HG03097 (cell line): ENCODE measurements around the gene CHD2.

Experiments
- ATAC-seq: cut with Tn5 transposase; IDR thresholded peaks from one replicate; pipeline ENCODE4 v1.9.1; 2021; ENCODE audit not compliant: unreplicated experiment, low FRiP score

CHD2 gene

GRCh38 chr15:92884436-92885223 lies 15.5 kb upstream of the CHD2 start:
- ATAC-seq: no peak

GRCh38 chr15:92885224-92886041 lies 14.7 kb upstream of the CHD2 start:
- ATAC-seq: no peak

GRCh38 chr15:92886042-92886537 lies 14.0 kb upstream of the CHD2 start:
- no peak for ATAC-seq

- no peak for ATAC-seq
Measured at GRCh38 chr15:92886815-92887214, 13.3 kb upstream of the CHD2 start.

- ATAC-seq: no peak
Measured at GRCh38 chr15:92887869-92888268, 12.3 kb upstream of the CHD2 start.

GRCh38 chr15:92889390-92890107 lies 10.6 kb upstream of the CHD2 start:
- no peak for ATAC-seq

GRCh38 chr15:92891533-92892200 lies 8.5 kb upstream of the CHD2 start:
- ATAC-seq: no peak

- no peak for ATAC-seq
Measured at GRCh38 chr15:92892201-92892555, 7.9 kb upstream of the CHD2 start.

GRCh38 chr15:92893200-92893599 lies 6.9 kb upstream of the CHD2 start:
- ATAC-seq: no peak

GRCh38 chr15:92896561-92896960 lies 3.6 kb upstream of the CHD2 start:
- no peak for ATAC-seq

- no peak for ATAC-seq
Measured at GRCh38 chr15:92897620-92898019, 2.5 kb upstream of the CHD2 start.

- no peak for ATAC-seq
Measured at GRCh38 chr15:92898988-92899582, 1.0 kb upstream of the CHD2 start.

GRCh38 chr15:92899601-92899947 lies 550 bp upstream of the CHD2 start:
- no peak for ATAC-seq

GRCh38 chr15:92900731-92901071 lies 577 bp downstream of the CHD2 start:
- no peak for ATAC-seq

- no peak for ATAC-seq
Measured at GRCh38 chr15:92901072-92901761, 1.1 kb downstream of the CHD2 start.

- ATAC-seq: no peak
Measured at GRCh38 chr15:92901995-92902394, 1.9 kb downstream of the CHD2 start.

GRCh38 chr15:92902737-92903593 lies 2.8 kb downstream of the CHD2 start:
- no peak for ATAC-seq

- no peak for ATAC-seq
Measured at GRCh38 chr15:92903631-92903965, 3.5 kb downstream of the CHD2 start.
